ENCODE data around the gene MYL12B. TPM values are rescaled to one million over a fixed set of nuclear protein-coding genes. Genes with fewer than 3 reads are reported as not detected.

Gene MYL12B
- 390 and 424 TPM in 2 replicates for total RNA-seq

GRCh38 chr18:3261373-3262233 lies at the start of gene MYL12B:
Gene MYL12B (plus strand): TSS chr18:3262133. CDS start chr18:3272899, 10,766 bp downstream.

GRCh38 chr18:3219631-3220335 lies 42.1 kb upstream of the MYL12B start, which contains the start of gene MYOM1:
Gene MYOM1 (minus strand): TSS chr18:3219968. CDS start chr18:3215223, 4,745 bp downstream.

GRCh38 chr18:3247240-3248061 lies 14.5 kb upstream of the MYL12B start, which contains the start of gene MYL12A:
Gene MYL12A (plus strand): TSS chr18:3247801. CDS start chr18:3253248, 5,447 bp downstream.

Other genes with a start within 250 kb of the MYL12B start
- gene LPIN2, start 249.0 kb upstream of the MYL12B start, total RNA-seq: 33.9 and 37.8 TPM in 2 replicates
- 1.3 and 2.5 TPM in 2 replicates for gene MYOM1, start 42.2 kb upstream of the MYL12B start, total RNA-seq
- 813 and 879 TPM in 2 replicates for gene MYL12A, start 14.3 kb upstream of the MYL12B start, total RNA-seq
- 179 and 187 TPM in 2 replicates for gene TGIF1, start 188.0 kb downstream of the MYL12B start, total RNA-seq